HEK293T (cell line): ENCODE results near the gene EML6.

Experiments used
- BHLHE40 ChIP-seq: fragments of 450-650 bp; IDR thresholded peaks from 2 replicates; pipeline ENCODE4 v1.6.1; 2016; ENCODE audit warnings: mild to moderate bottlenecking, moderate library complexity, borderline replicate concordance
- ELF4 ChIP-seq: fragments of 450-650 bp; IDR thresholded peaks from 2 replicates; pipeline ENCODE4 v1.6.1; 2017; ENCODE audit warnings: antibody characterized with exemption
- SUZ12 ChIP-seq: fragments of 450-650 bp; IDR thresholded peaks from 2 replicates; pipeline ENCODE4 v1.6.1; 2016; ENCODE audit warnings: mild to moderate bottlenecking
- ZNF384 ChIP-seq: fragments of 450-650 bp; IDR thresholded peaks from 2 replicates; pipeline ENCODE4 v1.6.1; 2016

GRCh38 chr2:55010915-55011314, 287.5 kb downstream of the EML6 start:
- TF ChIP-seq BHLHE40 = no peak
- TF ChIP-seq ELF4 = no peak
- TF ChIP-seq SUZ12 = no peak
- no peak for TF ChIP-seq ZNF384
